GM12878 (cell line): ENCODE data around the gene FAM53B.

ENCODE experiments used
- CTCF ChIP-seq, 3 experiments: IDR thresholded peaks in 2 of 3; conservative IDR thresholded peaks in 1 of 3; 2 replicates each; pipeline ENCODE4 v1.5.1; 2011; ENCODE audit warnings: low read depth in 3 of 3, low read length in 3 of 3, mild to moderate bottlenecking in 3 of 3, control low read depth in 2 of 3, moderate library complexity in 2 of 3, inconsistent platforms in 1 of 3, mixed read lengths in 1 of 3; ENCODE audit not compliant: control insufficient read depth in 2 of 3, insufficient read depth in 1 of 3; ENCODE audit errors: extremely low read depth in 1 of 3
- ETV6 ChIP-seq, 2 experiments: fragments of 450-650 bp in 1 of 2; IDR thresholded peaks in 1 of 2; conservative IDR thresholded peaks in 1 of 2; 2 replicates each; pipeline ENCODE4 v1.6.1; 2014; ENCODE audit warnings: antibody characterized with exemption in 1 of 2, borderline replicate concordance in 1 of 2, low read depth in 1 of 2, mild to moderate bottlenecking in 1 of 2, moderate library complexity in 1 of 2
- EZH2 ChIP-seq: IDR thresholded peaks from 2 replicates; pipeline ENCODE4 v1.6.1; 2012; ENCODE audit warnings: low read depth, mild to moderate bottlenecking, control low read depth, inconsistent platforms, low read length, borderline replicate concordance; ENCODE audit not compliant: control insufficient read depth
- LARP7 ChIP-seq: fragments of 450-650 bp; IDR thresholded peaks from 2 replicates; pipeline ENCODE4 v1.6.1; 2017; ENCODE audit warnings: mild to moderate bottlenecking
- MLLT1 ChIP-seq: fragments of 450-650 bp; IDR thresholded peaks from 2 replicates; pipeline ENCODE4 v1.6.1; 2016; ENCODE audit warnings: mild to moderate bottlenecking
- POLR2AphosphoS2 ChIP-seq: IDR thresholded peaks from 2 replicates; pipeline ENCODE4 v1.6.1; 2011; ENCODE audit warnings: low read depth, mild to moderate bottlenecking, low read length, improper control_type of control experiment, moderate library complexity
- YY1 ChIP-seq: IDR thresholded peaks from 2 replicates; pipeline ENCODE4 v1.6.1; 2011; ENCODE audit warnings: low read depth, mild to moderate bottlenecking, low read length

DNA sequence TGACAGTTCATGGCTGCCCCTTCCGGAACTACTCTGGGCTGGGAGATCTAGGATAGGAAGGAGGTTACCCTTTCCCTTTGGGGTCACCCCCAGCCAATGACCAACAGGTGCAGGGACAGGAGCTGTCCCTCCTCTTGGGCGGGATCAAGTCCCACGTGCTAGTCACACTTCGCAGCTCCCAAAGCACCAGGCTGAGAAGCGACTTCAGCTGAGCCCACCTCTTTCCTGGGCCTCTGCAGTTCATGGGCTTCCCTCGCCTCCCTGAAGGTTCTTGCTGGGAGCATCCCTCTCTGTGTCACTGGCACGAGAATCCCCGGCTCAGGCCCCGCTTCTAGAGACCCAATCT, 115.5 kb downstream of the FAM53B start:
- TF ChIP-seq EZH2 (no peak), LARP7 (no peak), MLLT1 (no peak), ETV6 (conservative IDR thresholded peaks at IDR 0.05 in 1 of 2, IDR thresholded peaks at IDR 0.05 in 1 of 2; ENCODE audit: borderline replicate concordance in 1 of 2, low read depth in 1 of 2) (no peak), POLR2AphosphoS2 (no peak), YY1 (no peak), CTCF (IDR thresholded peaks at IDR 0.05 in 2 of 3, conservative IDR thresholded peaks at IDR 0.05 in 1 of 3; ENCODE audit: control insufficient read depth in 2 of 3, extremely low read depth in 1 of 3, insufficient read depth in 1 of 3, low read depth in 3 of 3, low read length in 3 of 3) (no peak)
